Tibial nerve (tissue), 4 donors: ENCODE results near the gene LLCFC1.

Source experiments
- CTCF ChIP-seq, 5 experiments: fragments of 200-600 bp in 3 of 5; fragments of 450-650 bp in 2 of 5; sonication (generic) in 3 of 5; IDR thresholded peaks; one replicate each; pipeline ENCODE4 v1.5.1; 2016 to 2019; ENCODE audit warnings: antibody characterized with exemption in 5 of 5, mild to moderate bottlenecking in 3 of 5, moderate library complexity in 2 of 5
- EP300 ChIP-seq, 2 donors: sonication (generic); formaldehyde crosslinking; IDR thresholded peaks; one replicate each; pipeline ENCODE4 v1.6.1; 2017; ENCODE audit warnings: antibody characterized with exemption in 2 of 2, mild to moderate bottlenecking in 1 of 2

GRCh38 chr7:142927085-142927745 lies 12.1 kb upstream of the LLCFC1 start:
- TF ChIP-seq CTCF (IDR thresholded peaks at IDR 0.05) (no peak), EP300 (IDR thresholded peaks at IDR 0.05) (peak in 1 of 2 donors; percentile 45)
